M059J (cell line): ENCODE results near the gene PTPN1. TPM values are rescaled to one million over a fixed set of nuclear protein-coding genes. Genes with fewer than 3 reads are reported as not detected.

Experiments used
- DNase-seq: peaks from one replicate; pipeline ENCODE4 v3.0.0-alpha.2; 2012; ENCODE audit warnings: low read depth
- total RNA-seq: library from RNA; depleted of rRNA; stranded (reverse); fragments of >200 nt; shearing (Covaris generic); gene quantifications from 2 replicates; pipeline ENCODE4 v1.2.3, GENCODE V29; 2014; rRNA removed

PTPN1 gene
- total RNA-seq, 1 experiment from 2014 or later: 84.9 TPM

DNA sequence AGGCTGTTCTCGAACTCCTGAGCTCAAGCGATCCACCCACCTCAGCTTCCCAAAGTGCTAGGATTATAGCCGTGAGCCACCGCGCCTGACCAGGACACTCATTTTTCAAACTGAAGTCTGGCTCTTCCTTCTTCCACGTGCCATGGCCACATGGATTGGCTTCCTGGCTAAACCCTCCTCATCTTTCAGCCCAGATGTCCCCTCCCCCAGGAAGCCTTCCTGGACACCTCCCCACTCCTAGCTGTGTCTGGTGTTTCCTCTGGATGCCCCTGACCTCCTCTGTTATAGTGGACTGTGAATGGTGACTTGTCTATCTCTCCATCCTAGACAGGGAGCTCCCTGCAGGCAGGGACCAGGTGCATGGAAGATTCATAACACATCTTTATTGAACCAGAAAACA is 124.0 kb downstream of the PTPN1 start:
- DNase-seq: no peak

Other genes starting within 250 kb of the PTPN1 start
- gene RIPOR3, start 181.2 kb downstream of the PTPN1 start, total RNA-seq: 1.5 and 1.9 TPM in 2 replicates
- gene PARD6B, start 221.2 kb downstream of the PTPN1 start, total RNA-seq: 9.4 and 16.6 TPM in 2 replicates